Upper lobe of right lung (tissue), 1 donor: ENCODE data around the gene SLC9A7. TPM values are rescaled to one million over a fixed set of nuclear protein-coding genes. Genes with fewer than 3 reads are reported as not detected.
A peak's percentile ranks its signal among the peaks of the same experiment; 100 is the strongest.

ENCODE experiments used
- ATAC-seq: fragments of 200-7000 bp; cut with Tn5 transposase; one replicate; pipeline ENCODE4 v1.9.1; 2020; ENCODE audit warnings: mild to moderate bottlenecking, moderate library complexity
- DNase-seq: peaks from one replicate; pipeline ENCODE4 v3.0.0-alpha.2; 2020
- H3K27ac ChIP-seq: fragments of 200-600 bp; one replicate; pipeline ENCODE4 v1.8.0; 2022
- H3K27me3 ChIP-seq: fragments of 200-600 bp; one replicate; pipeline ENCODE4 v1.8.0; 2022; ENCODE audit warnings: mild to moderate bottlenecking
- H3K36me3 ChIP-seq: fragments of 200-600 bp; one replicate; pipeline ENCODE4 v1.8.0; 2022
- H3K4me1 ChIP-seq: fragments of 200-600 bp; one replicate; pipeline ENCODE4 v1.8.0; 2022
- H3K4me3 ChIP-seq: fragments of 200-600 bp; one replicate; pipeline ENCODE4 v1.8.0; 2022; ENCODE audit warnings: mild to moderate bottlenecking
- H3K9me3 ChIP-seq: fragments of 200-600 bp; one replicate; pipeline ENCODE4 v1.8.0; 2022
- CTCF ChIP-seq: fragments of 200-600 bp; IDR thresholded peaks from one replicate; pipeline ENCODE4 v1.8.0; 2022; ENCODE audit warnings: antibody characterized with exemption
- intact Hi-C: fragments of 100-400 bp; cut with DNase I; formaldehyde crosslinking; loops from one replicate; pipeline ENCODE4 v1.11.0; 2022
- total RNA-seq: library from RNA; stranded (reverse); fragmentation: NEBNext Ultra II Directional; extraction: Animal tissue kit (Norgen Biotek cat#: 25700); gene quantifications from one replicate; pipeline ENCODE4 v1.2.1, GENCODE V29; 2021
- donor health status: DM: no; HTN: yes; CAD: no; lungs with severe emphysema.

Gene SLC9A7
- total RNA-seq, 1 donor from 2014 or later, result 8.8 TPM

- no peak for DNase-seq
- Histone ChIP-seq H3K4me3 (no peak overlapping the region), H3K4me1 (no peaks in the 10 kb centered on the region), H3K9me3 (no peaks in the 10 kb centered on the region), H3K36me3 (no peaks in the 10 kb centered on the region), H3K27me3 (no peaks in the 10 kb centered on the region), H3K27ac (no peak overlapping the region)
- intact Hi-C loops, result no loop called here
- TF ChIP-seq CTCF, result no peak
- ATAC-seq, result no peak
Observed at GRCh38 chrX:46770817-46771163, 11.9 kb upstream of the SLC9A7 start.

GRCh38 chrX:46770000-46770816, 11.3 kb upstream of the SLC9A7 start:
- DNase-seq (no peak), ATAC-seq (no peak)
- Histone ChIP-seq H3K27me3 (no peaks in the 10 kb centered on the region), H3K9me3 (no peaks in the 10 kb centered on the region), H3K4me1 (no peaks in the 10 kb centered on the region), H3K36me3 (no peaks in the 10 kb centered on the region), H3K4me3 (no peak overlapping the region), H3K27ac (no peak overlapping the region)
- TF ChIP-seq CTCF, result no peak
- intact Hi-C loops, result no loop called here

- H3K9me3 ChIP-seq, result no peaks in the 10 kb centered on the region
- no peaks in the 10 kb centered on the region for H3K27me3 ChIP-seq
- no peaks in the 10 kb centered on the region for H3K36me3 ChIP-seq
- H3K4me1 ChIP-seq, result no peaks in the 10 kb centered on the region
- intact Hi-C loops, result no loop called here
- no peak overlapping the region for H3K27ac ChIP-seq
- TF ChIP-seq CTCF, result no peak
- no peak for ATAC-seq
- H3K4me3 ChIP-seq, result no peak overlapping the region
- DNase-seq, result no peak
Observed at GRCh38 chrX:46762963-46763362, 4.0 kb upstream of the SLC9A7 start.

GRCh38 chrX:46759645-46759974, 692 bp upstream of the SLC9A7 start:
- Histone ChIP-seq H3K4me3 (peak overlapping the region; percentile 48), H3K9me3 (no peaks in the 10 kb centered on the region), H3K27me3 (no peaks in the 10 kb centered on the region), H3K4me1 (no peaks in the 10 kb centered on the region), H3K36me3 (no peaks in the 10 kb centered on the region), H3K27ac (no peak overlapping the region)
- no peak for ATAC-seq
- no peak for DNase-seq
- intact Hi-C loops, result no loop called here
- TF ChIP-seq CTCF, result no peak

- Histone ChIP-seq H3K27me3 (no peaks in the 10 kb centered on the region), H3K4me3 (peak overlapping the region; percentile 48), H3K27ac (no peak overlapping the region), H3K9me3 (no peaks in the 10 kb centered on the region), H3K36me3 (no peaks in the 10 kb centered on the region), H3K4me1 (no peaks in the 10 kb centered on the region)
- DNase-seq, result peak; percentile 66
- no peak for TF ChIP-seq CTCF
- ATAC-seq, result peak; percentile 38
- intact Hi-C loops, result no loop called here
Observed at GRCh38 chrX:46758163-46758955, 559 bp downstream of the SLC9A7 start.
